Subcutaneous abdominal adipose tissue (tissue), 5 donors: ENCODE data around the gene CCDC106.

Experiments
- H3K27ac ChIP-seq: one replicate; pipeline ENCODE4 v1.7.0; 2013; ENCODE audit warnings: low read depth, mild to moderate bottlenecking, inconsistent platforms, low read length, moderate library complexity
- H3K27me3 ChIP-seq, 5 donors: one replicate each; pipeline ENCODE4 v1.7.0; 2013; ENCODE audit warnings: low read length in 5 of 5, inconsistent platforms in 1 of 5; ENCODE audit not compliant: control insufficient read depth in 5 of 5, insufficient read depth in 4 of 5
- H3K36me3 ChIP-seq, 5 donors: one replicate each; pipeline ENCODE4 v1.7.0; 2013; ENCODE audit warnings: low read length in 5 of 5; ENCODE audit not compliant: control insufficient read depth in 5 of 5, insufficient read depth in 5 of 5
- H3K4me1 ChIP-seq, 5 donors: one replicate each; pipeline ENCODE4 v1.7.0; 2013; ENCODE audit warnings: low read length in 5 of 5, mild to moderate bottlenecking in 3 of 5, moderate library complexity in 1 of 5; ENCODE audit not compliant: control insufficient read depth in 5 of 5, insufficient read depth in 5 of 5
- H3K4me3 ChIP-seq, 5 donors: one replicate each; pipeline ENCODE4 v1.7.0; 2013; ENCODE audit warnings: low read length in 5 of 5, low read depth in 1 of 5
- H3K9ac ChIP-seq, 5 donors: one replicate each; pipeline ENCODE4 v1.7.0; 2013; ENCODE audit warnings: low read length in 5 of 5, mild to moderate bottlenecking in 4 of 5, moderate library complexity in 3 of 5
- H3K9me3 ChIP-seq, 5 donors: one replicate each; pipeline ENCODE4 v1.7.0; 2013; ENCODE audit warnings: low read length in 5 of 5; ENCODE audit not compliant: control insufficient read depth in 5 of 5
- donor health status: healthy.
- donor health status: healthy.
- donor health status: healthy.
- donor health status: healthy.
- donor health status: healthy.

CCDC106 gene

GRCh38 chr19:55613930-55614710, 33.9 kb upstream of the CCDC106 start:
- H3K4me3 ChIP-seq = no peak overlapping the region
- peaks cover 0 to 54% (median 39%) of the 10 kb centered on the region in 5 donors for H3K36me3 ChIP-seq
- H3K9ac ChIP-seq = no peak overlapping the region
- H3K4me1 ChIP-seq = peaks cover 0 to 26% (median 11%) of the 10 kb centered on the region in 5 donors
- no peak overlapping the region for H3K27ac ChIP-seq
- H3K9me3 ChIP-seq = peaks cover 0 to 4% (median 0%) of the 10 kb centered on the region in 5 donors
- H3K27me3 ChIP-seq = no peaks in the 10 kb centered on the region

DNA sequence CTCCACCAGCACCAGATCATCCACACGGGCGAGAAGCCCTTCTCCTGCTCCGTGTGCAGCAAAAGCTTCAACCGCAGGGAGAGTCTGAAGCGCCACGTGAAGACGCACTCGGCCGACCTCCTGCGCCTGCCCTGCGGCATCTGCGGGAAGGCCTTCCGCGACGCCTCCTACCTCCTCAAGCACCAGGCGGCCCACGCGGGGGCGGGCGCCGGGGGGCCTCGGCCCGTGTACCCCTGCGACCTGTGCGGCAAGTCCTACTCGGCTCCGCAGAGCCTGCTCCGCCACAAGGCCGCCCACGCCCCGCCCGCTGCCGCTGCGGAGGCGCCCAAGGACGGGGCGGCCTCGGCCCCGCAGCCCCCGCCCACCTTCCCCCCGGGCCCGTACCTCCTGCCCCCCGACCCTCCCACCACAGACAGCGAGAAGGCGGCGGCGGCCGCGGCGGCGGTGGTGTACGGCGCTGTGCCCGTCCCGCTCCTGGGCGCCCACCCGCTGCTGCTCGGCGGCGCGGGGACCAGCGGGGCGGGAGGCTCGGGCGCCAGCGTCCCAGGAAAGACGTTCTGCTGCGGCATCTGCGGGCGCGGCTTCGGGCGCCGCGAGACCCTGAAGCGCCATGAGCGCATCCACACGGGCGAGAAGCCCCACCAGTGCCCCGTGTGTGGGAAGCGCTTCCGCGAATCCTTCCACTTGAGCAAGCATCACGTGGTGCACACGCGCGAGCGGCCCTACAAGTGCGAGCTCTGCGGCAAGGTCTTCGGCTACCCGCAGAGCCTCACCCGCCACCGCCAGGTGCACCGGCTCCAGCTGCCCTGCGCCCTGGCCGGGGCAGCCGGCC, 33.1 kb upstream of the CCDC106 start:
- Histone ChIP-seq H3K9ac (no peak overlapping the region), H3K27me3 (no peaks in the 10 kb centered on the region), H3K4me3 (no peak overlapping the region), H3K36me3 (peaks cover 0 to 46% (median 33%) of the 10 kb centered on the region in 5 donors), H3K27ac (no peak overlapping the region), H3K9me3 (peaks cover 0 to 2% (median 0%) of the 10 kb centered on the region in 5 donors), H3K4me1 (peaks cover 0 to 30% (median 18%) of the 10 kb centered on the region in 5 donors)

- H3K36me3 ChIP-seq = peaks cover 0 to 46% (median 31%) of the 10 kb centered on the region in 5 donors
- peaks cover 0 to 30% (median 18%) of the 10 kb centered on the region in 5 donors for H3K4me1 ChIP-seq
- no peak overlapping the region for H3K4me3 ChIP-seq
Observed at GRCh38 chr19:55615543-55616394, 32.2 kb upstream of the CCDC106 start.

DNA sequence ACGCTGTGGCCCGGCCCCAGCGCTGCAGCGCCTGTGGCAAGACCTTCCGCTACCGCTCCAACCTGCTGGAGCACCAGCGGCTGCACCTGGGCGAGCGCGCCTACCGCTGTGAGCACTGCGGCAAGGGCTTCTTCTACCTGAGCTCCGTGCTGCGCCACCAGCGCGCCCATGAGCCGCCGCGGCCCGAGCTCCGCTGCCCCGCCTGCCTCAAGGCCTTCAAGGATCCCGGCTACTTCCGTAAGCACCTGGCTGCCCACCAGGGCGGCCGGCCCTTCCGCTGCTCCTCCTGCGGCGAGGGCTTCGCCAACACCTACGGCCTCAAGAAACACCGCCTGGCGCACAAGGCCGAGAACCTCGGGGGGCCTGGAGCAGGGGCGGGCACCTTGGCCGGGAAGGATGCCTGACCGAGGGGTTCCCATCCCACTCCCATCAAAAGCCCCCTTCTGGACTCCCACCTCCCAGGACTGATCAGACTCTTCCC, 31.6 kb upstream of the CCDC106 start:
- Histone ChIP-seq H3K9me3 (no peaks in the 10 kb centered on the region), H3K27ac (no peak overlapping the region), H3K36me3 (peaks cover 0 to 53% (median 32%) of the 10 kb centered on the region in 5 donors), H3K27me3 (no peaks in the 10 kb centered on the region), H3K9ac (no peak overlapping the region), H3K4me3 (no peak overlapping the region), H3K4me1 (peaks cover 0 to 33% (median 18%) of the 10 kb centered on the region in 5 donors)

More at GRCh38 chr19:55615543-55616394, 32.2 kb upstream of the CCDC106 start:
- no peaks in the 10 kb centered on the region for H3K27me3 ChIP-seq
- H3K9me3 ChIP-seq = no peaks in the 10 kb centered on the region
- H3K27ac ChIP-seq = no peak overlapping the region
- H3K9ac ChIP-seq = no peak overlapping the region

- H3K9ac ChIP-seq = no peak overlapping the region
- H3K27ac ChIP-seq = no peak overlapping the region
- no peak overlapping the region for H3K4me3 ChIP-seq
- H3K4me1 ChIP-seq = peaks cover 0 to 31% (median 13%) of the 10 kb centered on the region in 5 donors
- H3K27me3 ChIP-seq = no peaks in the 10 kb centered on the region
- H3K9me3 ChIP-seq = no peaks in the 10 kb centered on the region
- peaks cover 0 to 59% (median 32%) of the 10 kb centered on the region in 5 donors for H3K36me3 ChIP-seq
Observed at GRCh38 chr19:55617426-55617825, 30.6 kb upstream of the CCDC106 start.

DNA sequence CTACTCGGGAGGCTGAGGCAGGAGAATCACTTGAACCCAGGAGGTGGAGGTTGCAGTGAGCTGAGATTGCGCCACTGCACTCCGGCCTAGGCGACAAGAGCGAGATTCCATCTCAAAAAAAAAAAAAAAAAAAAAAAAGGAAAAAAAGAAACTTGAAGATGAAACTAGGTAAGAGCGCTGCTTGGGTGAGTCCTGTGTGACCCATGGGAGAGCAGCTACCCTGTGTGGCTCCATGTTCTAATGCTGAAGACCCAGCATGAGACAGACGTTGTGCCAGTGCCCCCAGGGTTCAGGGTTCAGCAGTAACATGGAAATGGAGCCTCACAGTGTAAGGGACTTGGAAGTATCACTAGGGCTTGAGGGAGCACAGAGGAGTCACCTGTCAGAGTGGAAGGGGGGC, 29.6 kb upstream of the CCDC106 start:
- Histone ChIP-seq H3K4me3 (no peak overlapping the region), H3K36me3 (peaks cover 0 to 59% (median 32%) of the 10 kb centered on the region in 5 donors), H3K9me3 (no peaks in the 10 kb centered on the region), H3K9ac (no peak overlapping the region), H3K4me1 (peaks cover 0 to 27% (median 13%) of the 10 kb centered on the region in 5 donors), H3K27me3 (no peaks in the 10 kb centered on the region), H3K27ac (no peak overlapping the region)

GRCh38 chr19:55619286-55619685, 28.7 kb upstream of the CCDC106 start:
- peaks cover 0 to 33% (median 18%) of the 10 kb centered on the region in 5 donors for H3K4me1 ChIP-seq
- no peak overlapping the region for H3K9ac ChIP-seq
- H3K27ac ChIP-seq = no peak overlapping the region
- H3K4me3 ChIP-seq = no peak overlapping the region
- H3K36me3 ChIP-seq = peaks cover 0 to 53% (median 29%) of the 10 kb centered on the region in 5 donors
- H3K9me3 ChIP-seq = no peaks in the 10 kb centered on the region
- no peaks in the 10 kb centered on the region for H3K27me3 ChIP-seq

- no peak overlapping the region for H3K9ac ChIP-seq
- H3K27ac ChIP-seq = no peak overlapping the region
- H3K4me3 ChIP-seq = no peak overlapping the region
- peaks cover 0 to 40% (median 24%) of the 10 kb centered on the region in 5 donors for H3K4me1 ChIP-seq
- H3K36me3 ChIP-seq = peaks cover 0 to 42% (median 19%) of the 10 kb centered on the region in 5 donors
- H3K27me3 ChIP-seq = no peaks in the 10 kb centered on the region
- no peaks in the 10 kb centered on the region for H3K9me3 ChIP-seq
Observed at GRCh38 chr19:55620410-55621204, 27.4 kb upstream of the CCDC106 start.

DNA sequence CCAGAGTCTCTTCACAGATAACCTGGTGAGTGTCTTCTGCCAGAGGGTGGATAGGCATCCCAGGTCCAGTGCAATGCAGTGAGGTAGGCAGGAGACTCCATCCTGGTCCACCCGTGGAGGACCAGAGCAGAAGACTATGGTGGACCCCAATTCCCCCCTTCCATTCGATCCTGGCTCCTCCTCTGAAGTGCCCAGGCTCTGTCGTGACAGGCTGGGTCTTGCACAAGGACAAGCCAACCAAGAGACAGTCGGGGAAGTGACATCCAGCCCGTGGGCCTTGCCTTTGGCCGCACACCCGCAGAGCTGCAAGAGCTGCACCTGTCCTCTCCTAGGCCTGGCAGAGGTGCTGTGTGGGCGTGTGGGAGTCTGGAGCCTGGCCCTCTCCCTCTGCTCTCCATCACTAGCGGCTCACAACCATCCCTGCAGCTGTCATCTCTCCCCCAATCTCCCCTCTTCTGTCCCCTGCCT, 26.8 kb upstream of the CCDC106 start:
- Histone ChIP-seq H3K36me3 (peaks cover 0 to 35% (median 15%) of the 10 kb centered on the region in 5 donors), H3K27me3 (no peaks in the 10 kb centered on the region), H3K9ac (no peak overlapping the region), H3K4me1 (peaks cover 0 to 40% (median 24%) of the 10 kb centered on the region in 5 donors), H3K9me3 (no peaks in the 10 kb centered on the region), H3K4me3 (no peak overlapping the region), H3K27ac (no peak overlapping the region)
